Aorta (tissue), 4 donors: ENCODE results near the gene FABP6. TPM values are rescaled to one million over a fixed set of nuclear protein-coding genes. Genes with fewer than 3 reads are reported as not detected.

Source experiments
- polyA plus RNA-seq, 2 donors: library from polyadenylated mRNA; stranded (reverse); fragments of 200-250 nt; gene quantifications; one replicate each; pipeline ENCODE4 v1.2.3, GENCODE V29; 2013
- total RNA-seq, 2 donors: library from RNA; stranded (reverse); fragmentation: NEBNext Ultra II Directional; extraction: Animal tissue kit (Norgen Biotek cat#: 25700); gene quantifications; one replicate each; pipeline ENCODE4 v1.2.1, GENCODE V29; 2021
- donor health status: healthy with polysubstance abuse.
- donor health status: Bipolar disorder and iron deficiency.
- donor health status: DM: no; HTN: no; CAD: no.
- donor health status: DM: yes; HTN: yes; CAD: no.

FABP6 gene
- total and polyA plus RNA-seq, 4 donors = not detected

Other genes starting within 250 kb of the FABP6 start
- gene TTC1, start 220.4 kb upstream of the FABP6 start, total RNA-seq = 10 to 100 TPM; 40.5 to 41.7 TPM
- 10 to 100 TPM; 54.1 to 57.8 TPM for gene TTC1, start 220.4 kb upstream of the FABP6 start, polyA plus RNA-seq
- 10 to 100 TPM; 25.9 to 29.4 TPM for gene PWWP2A, start 110.1 kb upstream of the FABP6 start, total RNA-seq
- 1 to 10 TPM; 4.3 to 6.8 TPM for gene PWWP2A, start 110.1 kb upstream of the FABP6 start, polyA plus RNA-seq
- 1 to 10 TPM; 2.6 to 3.5 TPM for gene CCNJL, start 83.1 kb downstream of the FABP6 start, total RNA-seq
- gene CCNJL, start 83.1 kb downstream of the FABP6 start, polyA plus RNA-seq = under 1 TPM in 1 of 2 donors, not detected in 1; 0.18 TPM
- gene C1QTNF2, start 141.1 kb downstream of the FABP6 start, total RNA-seq = 10 to 100 TPM in 1 of 2 donors, 1 to 10 TPM in 1; 9.1 to 13.5 TPM
- gene C1QTNF2, start 141.1 kb downstream of the FABP6 start, polyA plus RNA-seq = 1 to 10 TPM; 8.2 to 9.4 TPM
- gene FAM200C, start 170.5 kb downstream of the FABP6 start, total RNA-seq = 1 to 10 TPM; 4.9 to 8.2 TPM
- 1 to 10 TPM; 3.5 to 6.4 TPM for gene FAM200C, start 170.5 kb downstream of the FABP6 start, polyA plus RNA-seq
- 10 to 100 TPM; 48.7 to 60.6 TPM for gene SLU7, start 189.6 kb downstream of the FABP6 start, total RNA-seq
- 10 to 100 TPM; 36.3 to 58.4 TPM for gene SLU7, start 189.6 kb downstream of the FABP6 start, polyA plus RNA-seq
- 1 to 10 TPM; 3.0 to 5.1 TPM for gene PTTG1, start 192.3 kb downstream of the FABP6 start, total RNA-seq
- gene PTTG1, start 192.3 kb downstream of the FABP6 start, polyA plus RNA-seq = 10 to 100 TPM in 1 of 2 donors, 1 to 10 TPM in 1; 4.9 to 18.7 TPM